H1 (cell line): Measurements from ENCODE around the gene CEACAM7. TPM values are rescaled to one million over a fixed set of nuclear protein-coding genes. Genes with fewer than 3 reads are reported as not detected.

ENCODE experiments used
- CTCF ChIA-PET: fragments of 300-600 bp; sonication (Branson Sonifier 250); formaldehyde crosslinking; loops from one replicate; lab custom pipeline; 2021; ENCODE audit not compliant: partially characterized antibody; lab: Charles Lee
- POLR2A ChIA-PET: fragments of 300-600 bp; sonication (Branson Sonifier 250); formaldehyde crosslinking; loops from one replicate; lab custom pipeline; 2021; ENCODE audit warnings: inconsistent platforms; ENCODE audit not compliant: partially characterized antibody; lab: Charles Lee
- DNase-seq, 2 experiments: peaks; one replicate each; pipeline versions ENCODE4 v3.0.0 to v3.0.0-alpha.2; 2010 to 2022; ENCODE audit warnings: low spot score in 2 of 2, low read depth in 1 of 2, mixed read lengths in 1 of 2
- FAIRE-seq: peaks from 2 replicates; lab custom pipeline; 2011; peaks lifted over from hg19 to GRCh38; lab: Jason Lieb, UNC
- H2AFZ ChIP-seq: 2 replicates; pipeline ENCODE4 v1.8.1; 2012; ENCODE audit warnings: low read length, inconsistent platforms
- H2AK5ac ChIP-seq: 2 replicates; pipeline ENCODE4 v1.6.1; 2013; ENCODE audit warnings: low read depth, low read length
- H2BK120ac ChIP-seq: replicated peaks from 2 replicates; pipeline ENCODE3; 2013; ENCODE audit warnings: low read depth, low read length, inconsistent platforms
- H2BK12ac ChIP-seq: 2 replicates; pipeline ENCODE4 v1.6.1; 2013; ENCODE audit warnings: low read depth, low read length
- H2BK15ac ChIP-seq: 2 replicates; pipeline ENCODE4 v1.6.1; 2013; ENCODE audit warnings: low read length
- H2BK20ac ChIP-seq: 2 replicates; pipeline ENCODE4 v1.6.1; 2013; ENCODE audit warnings: low read length
- H2BK5ac ChIP-seq: 2 replicates; pipeline ENCODE4 v1.6.1; 2013; ENCODE audit warnings: low read depth, low read length
- H3K14ac ChIP-seq: 2 replicates; pipeline ENCODE4 v1.6.1; 2013; ENCODE audit warnings: inconsistent platforms; ENCODE audit not compliant: insufficient read length
- H3K18ac ChIP-seq: 2 replicates; pipeline ENCODE4 v1.6.1; 2013; ENCODE audit warnings: low read length; ENCODE audit errors: extremely low read depth
- H3K23ac ChIP-seq: 2 replicates; pipeline ENCODE4 v1.6.1; 2013; ENCODE audit warnings: inconsistent platforms; ENCODE audit not compliant: insufficient read length
- H3K23me2 ChIP-seq: 2 replicates; pipeline ENCODE4 v1.6.1; 2013; ENCODE audit warnings: low read depth, low read length
- H3K27ac ChIP-seq: 2 replicates; pipeline ENCODE4 v1.6.1; 2011; ENCODE audit warnings: low read depth, low read length, inconsistent platforms
- H3K27me3 ChIP-seq, 4 experiments: replicated peaks in 1 of 4; 1 replicate in 1 of 4; 2 replicates in 3 of 4; pipeline versions ENCODE4 v1.6.1 to v1.8.1; 2011 to 2013; ENCODE audit warnings: low read length in 3 of 4, mild to moderate bottlenecking in 3 of 4, inconsistent platforms in 2 of 4, mixed read lengths in 2 of 4, moderate library complexity in 1 of 4; ENCODE audit not compliant: control insufficient read depth in 3 of 4, insufficient read depth in 3 of 4; ENCODE audit errors: extremely low read depth in 1 of 4
- H3K36me3 ChIP-seq, 4 experiments: 2 replicates each; pipeline versions ENCODE4 v1.6.1 to v1.8.1; 2011 to 2013; ENCODE audit warnings: mild to moderate bottlenecking in 4 of 4, low read length in 3 of 4, moderate library complexity in 2 of 4, control low read depth in 1 of 4, inconsistent platforms in 1 of 4; ENCODE audit not compliant: insufficient read depth in 4 of 4, control insufficient read depth in 2 of 4
- H3K4ac ChIP-seq: replicated peaks from 2 replicates; pipeline ENCODE3; 2013; ENCODE audit warnings: low read length, low read depth, mixed read lengths, inconsistent platforms; ENCODE audit not compliant: insufficient read length
- H3K4me1 ChIP-seq, 4 experiments: replicated peaks in 1 of 4; 1 replicate in 1 of 4; 2 replicates in 3 of 4; pipeline versions ENCODE4 v1.6.1 to v1.8.1; 2011 to 2013; ENCODE audit warnings: low read length in 3 of 4, inconsistent platforms in 2 of 4, mixed read lengths in 1 of 4; ENCODE audit not compliant: insufficient read depth in 4 of 4, control insufficient read depth in 3 of 4
- H3K4me2 ChIP-seq, 2 experiments: 2 replicates each; pipeline versions ENCODE4 v1.6.1 to v1.8.1; 2011 to 2013; ENCODE audit warnings: low read depth in 2 of 2, low read length in 2 of 2, control low read depth in 1 of 2, inconsistent platforms in 1 of 2, mild to moderate bottlenecking in 1 of 2; ENCODE audit not compliant: insufficient read depth in 1 of 2
- H3K4me3 ChIP-seq, 4 experiments: fragments of 200-600, 300-600 bp in 1 of 4; sonication (generic), shearing (Covaris generic), sonication (Bioruptor Twin) in 1 of 4; 2 replicates each; pipeline versions ENCODE4 v1.5.1 to v1.8.1; 2011 to 2016; ENCODE audit warnings: low read length in 4 of 4, low read depth in 3 of 4, control low read depth in 2 of 4, inconsistent platforms in 2 of 4, mild to moderate bottlenecking in 2 of 4, mixed read lengths in 1 of 4, moderate library complexity in 1 of 4; ENCODE audit not compliant: insufficient read depth in 2 of 4; ENCODE audit errors: extremely low read depth in 1 of 4
- H3K56ac ChIP-seq: replicated peaks from 2 replicates; pipeline ENCODE3; 2013; ENCODE audit warnings: low read depth, mild to moderate bottlenecking, mixed read lengths, low read length, inconsistent platforms; ENCODE audit not compliant: insufficient read length
- H3K79me1 ChIP-seq: 2 replicates; pipeline ENCODE4 v1.6.1; 2013; ENCODE audit warnings: low read depth, low read length, control low read depth
- H3K79me2 ChIP-seq, 2 experiments: 2 replicates each; pipeline versions ENCODE4 v1.6.1 to v1.8.1; 2012 to 2013; ENCODE audit warnings: low read length in 2 of 2, mild to moderate bottlenecking in 2 of 2, inconsistent platforms in 1 of 2; ENCODE audit not compliant: insufficient read depth in 2 of 2, control insufficient read depth in 1 of 2
- H3K9ac ChIP-seq, 4 experiments: replicated peaks in 1 of 4; 1 replicate in 1 of 4; 2 replicates in 3 of 4; pipeline versions ENCODE4 v1.6.1 to v1.8.1; 2011 to 2013; ENCODE audit warnings: low read depth in 3 of 4, low read length in 3 of 4, control low read depth in 2 of 4, mild to moderate bottlenecking in 2 of 4, moderate library complexity in 2 of 4, inconsistent platforms in 1 of 4; ENCODE audit errors: extremely low read depth in 1 of 4
- H3K9me3 ChIP-seq, 2 experiments: 2 replicates each; pipeline versions ENCODE4 v1.6.1 to v1.8.1; 2012 to 2013; ENCODE audit warnings: mild to moderate bottlenecking in 2 of 2, moderate library complexity in 2 of 2, control low read depth in 1 of 2, inconsistent platforms in 1 of 2, low read depth in 1 of 2, low read length in 1 of 2, mixed read lengths in 1 of 2; ENCODE audit not compliant: insufficient read depth in 2 of 2
- H4K20me1 ChIP-seq, 2 experiments: replicated peaks in 1 of 2; 2 replicates each; pipeline versions ENCODE3 to v1.8.1; 2011 to 2013; ENCODE audit warnings: inconsistent platforms in 2 of 2, low read length in 2 of 2, mild to moderate bottlenecking in 1 of 2; ENCODE audit not compliant: insufficient read depth in 2 of 2, control insufficient read depth in 1 of 2
- H4K5ac ChIP-seq: 2 replicates; pipeline ENCODE4 v1.6.1; 2013; ENCODE audit warnings: low read length, low read depth, mixed read lengths, inconsistent platforms; ENCODE audit not compliant: insufficient read length
- H4K8ac ChIP-seq: 2 replicates; pipeline ENCODE4 v1.8.0; 2013; ENCODE audit warnings: mild to moderate bottlenecking, moderate library complexity, low read length, inconsistent platforms; ENCODE audit not compliant: insufficient read depth; ENCODE audit errors: extremely low read depth
- H4K91ac ChIP-seq: replicated peaks from 2 replicates; pipeline ENCODE3; 2013; ENCODE audit warnings: low read length, mixed read lengths, inconsistent platforms; ENCODE audit not compliant: insufficient read length
- RAD21 ChIP-seq, 2 experiments: IDR thresholded peaks in 1 of 2; conservative IDR thresholded peaks in 1 of 2; 2 replicates each; pipeline ENCODE4 v1.6.1; 2011; ENCODE audit warnings: low read depth in 2 of 2, low read length in 2 of 2, improper control_type of control experiment in 1 of 2, inconsistent platforms in 1 of 2, mild to moderate bottlenecking in 1 of 2, moderate library complexity in 1 of 2
- TCF12 ChIP-seq: IDR thresholded peaks from 2 replicates; pipeline ENCODE4 v1.6.1; 2011; ENCODE audit warnings: low read depth, mild to moderate bottlenecking, low read length
- WGBS, 2 experiments: shearing (Covaris generic) in 1 of 2; methylation state at CpG; one replicate each; pipeline versions ENCODE4 v1.1.6 to v1.1.7; 2013 to 2015; ENCODE audit warnings: low lambda C conversion rate in 2 of 2, mixed read lengths in 2 of 2, inconsistent platforms in 1 of 2, low coverage in 1 of 2, missing lambda C conversion rate in 1 of 2; ENCODE audit not compliant: insufficient replicate concordance in 2 of 2, insufficient coverage in 1 of 2, insufficient read length in 1 of 2; ENCODE audit errors: extremely low coverage in 1 of 2, missing lambda C conversion rate in 1 of 2; 5-methylcytosine and 5-hydroxymethylcytosine counted together
- polyA plus RNA-seq, 7 experiments: library from polyadenylated mRNA; depleted of rRNA in 3 of 7; stranded (reverse) in 5 of 7; unstranded in 2 of 7; fragments of >200 nt in 5 of 7; fragments of 200-250 nt in 2 of 7; gene quantifications; 1 replicate in 5 of 7; 2 replicates in 1 of 7; 4 replicates in 1 of 7; pipeline versions ENCODE4 v1.2.1 to v1.2.3, GENCODE V29; 2011 to 2013; ENCODE audit warnings: missing spikeins in 2 of 7, mixed read lengths in 2 of 7
- total RNA-seq: library from RNA; stranded (reverse); fragmentation: NEBNext Ultra II Directional; extraction: Animal tissue kit (Norgen Biotek cat#: 25700); gene quantifications from 2 replicates; pipeline ENCODE4 v1.2.1, GENCODE V29; 2021
- TF ChIP-seq, protein P1 (sequence below), 3 experiments: IDR thresholded peaks; 1 replicate in 2 of 3; 2 replicates in 1 of 3; pipeline versions ENCODE4 v1.5.1 to v1.6.1; 2011; ENCODE audit warnings: low read length in 3 of 3, mild to moderate bottlenecking in 3 of 3, inconsistent platforms in 2 of 3, low read depth in 1 of 3, moderate library complexity in 1 of 3; ENCODE audit not compliant: insufficient read depth in 1 of 3; ENCODE audit errors: control extremely low read depth in 1 of 3

Gene CEACAM7
- total and polyA plus RNA-seq, 2 of the 8 experiments (the other 6 are each of a cell fraction or from before 2014, with no cell fraction given), result not detected

DNA sequence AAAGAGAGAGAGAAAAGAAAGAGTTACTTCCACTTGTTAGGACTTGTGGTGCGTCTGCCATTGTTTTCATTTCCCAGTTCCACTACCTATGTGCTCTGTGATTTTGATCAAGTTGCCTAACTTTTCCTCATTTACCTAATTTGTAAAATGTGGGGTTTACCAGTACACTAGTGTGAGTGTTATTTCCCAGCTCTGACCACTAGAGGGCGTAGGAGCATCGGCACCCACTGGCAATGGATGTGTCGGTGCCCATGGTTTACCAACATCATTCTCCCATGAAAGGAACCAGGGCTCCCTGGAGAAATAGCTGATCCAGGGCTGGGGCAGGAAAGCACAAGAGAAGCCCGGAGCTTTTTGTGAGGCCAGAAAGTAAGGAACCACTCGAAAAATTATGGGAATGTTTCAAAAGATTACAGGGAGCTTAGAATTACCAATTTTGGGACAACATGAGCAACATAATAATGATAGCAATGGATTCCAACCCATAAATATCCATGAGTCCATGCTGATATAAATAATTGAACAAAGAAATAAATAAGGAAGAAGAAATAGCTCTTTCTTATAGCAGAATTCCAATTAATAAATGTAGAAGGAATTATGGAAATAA lies 46.1 kb downstream of the CEACAM7 start:
- H3K79me2 ChIP-seq, result no peaks in the 10 kb centered on the region
- H4K91ac ChIP-seq, result no peak overlapping the region
- H2BK15ac ChIP-seq, result no peak overlapping the region
- H2AK5ac ChIP-seq, result no peak overlapping the region
- FAIRE-seq (peak; percentile 42), DNase-seq (peak in 1 of 2 experiments; percentile 75)
- CTCF ChIA-PET, result interaction anchor here (0.6 to 4.2 kb wide), 19 partner anchors 10 to 366 kb away, joined by 3 to 34 read pairs (median 4); partner anchors contain the start of gene CEACAM7
- H3K9ac ChIP-seq, result no peak overlapping the region
- POLR2A ChIA-PET, result no interaction called here
- no peaks in the 10 kb centered on the region for H3K4me1 ChIP-seq
- H2BK120ac ChIP-seq, result no peak overlapping the region
- no peak overlapping the region for H3K27ac ChIP-seq
- H2BK5ac ChIP-seq, result no peak overlapping the region
- H3K4me2 ChIP-seq, result no peak overlapping the region
- TF ChIP-seq TCF12 (no peak), RAD21 (IDR thresholded peaks at IDR 0.05 in 1 of 2, conservative IDR thresholded peaks at IDR 0.05 in 1 of 2; ENCODE audit: low read depth in 2 of 2, low read length in 2 of 2) (peak; percentile 59 to 61)
- TF ChIP-seq, protein P1, sequence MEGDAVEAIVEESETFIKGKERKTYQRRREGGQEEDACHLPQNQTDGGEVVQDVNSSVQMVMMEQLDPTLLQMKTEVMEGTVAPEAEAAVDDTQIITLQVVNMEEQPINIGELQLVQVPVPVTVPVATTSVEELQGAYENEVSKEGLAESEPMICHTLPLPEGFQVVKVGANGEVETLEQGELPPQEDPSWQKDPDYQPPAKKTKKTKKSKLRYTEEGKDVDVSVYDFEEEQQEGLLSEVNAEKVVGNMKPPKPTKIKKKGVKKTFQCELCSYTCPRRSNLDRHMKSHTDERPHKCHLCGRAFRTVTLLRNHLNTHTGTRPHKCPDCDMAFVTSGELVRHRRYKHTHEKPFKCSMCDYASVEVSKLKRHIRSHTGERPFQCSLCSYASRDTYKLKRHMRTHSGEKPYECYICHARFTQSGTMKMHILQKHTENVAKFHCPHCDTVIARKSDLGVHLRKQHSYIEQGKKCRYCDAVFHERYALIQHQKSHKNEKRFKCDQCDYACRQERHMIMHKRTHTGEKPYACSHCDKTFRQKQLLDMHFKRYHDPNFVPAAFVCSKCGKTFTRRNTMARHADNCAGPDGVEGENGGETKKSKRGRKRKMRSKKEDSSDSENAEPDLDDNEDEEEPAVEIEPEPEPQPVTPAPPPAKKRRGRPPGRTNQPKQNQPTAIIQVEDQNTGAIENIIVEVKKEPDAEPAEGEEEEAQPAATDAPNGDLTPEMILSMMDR (IDR thresholded peaks at IDR 0.05; ENCODE audit: control extremely low read depth in 1 of 3, insufficient read depth in 1 of 3, low read depth in 1 of 3, low read length in 3 of 3), result peak; percentile 72 to 81 (median 79)
- H3K4me3 ChIP-seq, result no peak overlapping the region
- H3K18ac ChIP-seq, result no peak overlapping the region
- WGBS, 2 experiments, result 26% methylated on average over 6 of the region's 6 CpGs; no CpG with 5 or more reads in 1 of the 2 experiments
- no peak overlapping the region for H2BK12ac ChIP-seq
- H3K27me3 ChIP-seq, result no peaks in the 10 kb centered on the region
- H2BK20ac ChIP-seq, result no peak overlapping the region
- no peak overlapping the region for H3K56ac ChIP-seq
- H4K5ac ChIP-seq, result no peak overlapping the region
- peaks cover 45 to 50% of the 10 kb centered on the region in 2 experiments for H3K9me3 ChIP-seq
- no peak overlapping the region for H3K4ac ChIP-seq
- H3K23ac ChIP-seq, result no peak overlapping the region
- H3K14ac ChIP-seq, result no peak overlapping the region
- no peak overlapping the region for H2AFZ ChIP-seq
- no peaks in the 10 kb centered on the region for H3K79me1 ChIP-seq
- no peaks in the 10 kb centered on the region for H4K20me1 ChIP-seq
- H3K36me3 ChIP-seq, result no peaks in the 10 kb centered on the region
- no peak overlapping the region for H4K8ac ChIP-seq
- no peaks in the 10 kb centered on the region for H3K23me2 ChIP-seq
